CD14-positive monocyte (primary cell): Measurements from ENCODE around the gene SHROOM2. TPM values are rescaled to one million over a fixed set of nuclear protein-coding genes. Genes with fewer than 3 reads are reported as not detected.

Source experiments
- DNase-seq, 3 donors: peaks; one replicate each; pipeline ENCODE4 v3.0.0-alpha.2; 2011 to 2022
- H2AFZ ChIP-seq: 2 replicates; pipeline ENCODE4 v1.6.0; 2012; ENCODE audit warnings: mild to moderate bottlenecking, low read depth, low read length, inconsistent platforms; ENCODE audit not compliant: insufficient read depth, poor library complexity, severe bottlenecking
- H3K27ac ChIP-seq, 2 donors: 1 replicate in 1 of 2; 2 replicates in 1 of 2; pipeline ENCODE4 v1.5.1; 2012 to 2013; ENCODE audit warnings: low read length in 2 of 2, control low read depth in 1 of 2, inconsistent platforms in 1 of 2, low read depth in 1 of 2, mild to moderate bottlenecking in 1 of 2
- H3K27me3 ChIP-seq, 2 donors: one replicate each; pipeline versions ENCODE4 v1.6.0 to v1.6.1; 2011 to 2013; ENCODE audit warnings: low read length in 2 of 2; ENCODE audit not compliant: control insufficient read depth in 2 of 2, insufficient read depth in 2 of 2
- H3K36me3 ChIP-seq, 2 donors: replicated peaks in 1 of 2; 1 replicate in 1 of 2; 2 replicates in 1 of 2; pipeline versions ENCODE4 v1.5.1 to v1.6.1; 2012 to 2013; ENCODE audit warnings: low read length in 2 of 2, control low read depth in 1 of 2, inconsistent platforms in 1 of 2, mild to moderate bottlenecking in 1 of 2; ENCODE audit not compliant: insufficient read depth in 2 of 2, control insufficient read depth in 1 of 2
- H3K4me1 ChIP-seq, 2 donors: 1 replicate in 1 of 2; 2 replicates in 1 of 2; pipeline versions ENCODE4 v1.5.1 to v1.6.1; 2012 to 2013; ENCODE audit warnings: low read length in 2 of 2, control low read depth in 1 of 2, inconsistent platforms in 1 of 2, mild to moderate bottlenecking in 1 of 2, moderate library complexity in 1 of 2; ENCODE audit not compliant: insufficient read depth in 2 of 2, control insufficient read depth in 1 of 2
- H3K4me2 ChIP-seq: replicated peaks from 2 replicates; pipeline ENCODE3; 2012; ENCODE audit warnings: low read length, moderate library complexity, mild to moderate bottlenecking; ENCODE audit not compliant: poor library complexity, severe bottlenecking; ENCODE audit errors: extremely low read depth
- H3K4me3 ChIP-seq, 3 experiments: fragments of 200-600 bp in 1 of 3; sonication (generic) in 1 of 3; replicated peaks in 1 of 3; 1 replicate in 2 of 3; 2 replicates in 1 of 3; pipeline ENCODE4 v1.5.1; 2011 to 2013; ENCODE audit warnings: low read length in 3 of 3, mild to moderate bottlenecking in 3 of 3, control low read depth in 2 of 3, low read depth in 2 of 3, inconsistent platforms in 1 of 3, moderate library complexity in 1 of 3
- H3K79me2 ChIP-seq: 2 replicates; pipeline ENCODE4 v1.6.0; 2012; ENCODE audit warnings: mild to moderate bottlenecking, control low read depth, inconsistent platforms, low read length, moderate library complexity; ENCODE audit not compliant: insufficient read depth
- H3K9ac ChIP-seq: 2 replicates; pipeline ENCODE4 v1.6.0; 2017; ENCODE audit warnings: low read length, mild to moderate bottlenecking; ENCODE audit not compliant: insufficient read depth, poor library complexity, severe bottlenecking
- H3K9me3 ChIP-seq, 2 donors: replicated peaks in 1 of 2; 1 replicate in 1 of 2; 2 replicates in 1 of 2; pipeline versions ENCODE4 v1.5.1 to v1.6.1; 2012 to 2013; ENCODE audit warnings: low read length in 2 of 2, control low read depth in 1 of 2; ENCODE audit not compliant: control insufficient read depth in 1 of 2, insufficient read depth in 1 of 2
- H4K20me1 ChIP-seq: 2 replicates; pipeline ENCODE4 v1.6.0; 2012; ENCODE audit warnings: mild to moderate bottlenecking, low read length, control low read depth, moderate library complexity; ENCODE audit not compliant: insufficient read depth
- H3K27ac Mint-ChIP-seq, 7 donors: one replicate each; pipeline ENCODE4 v1.8.0; 2020; ENCODE audit warnings: mild to moderate bottlenecking in 7 of 7, mixed read lengths in 7 of 7, moderate library complexity in 6 of 7, inconsistent platforms in 2 of 7
- H3K27me3 Mint-ChIP-seq, 3 donors: one replicate each; pipeline ENCODE4 v1.8.0; 2021 to 2022; ENCODE audit warnings: low read depth in 3 of 3, mild to moderate bottlenecking in 3 of 3, mixed read lengths in 3 of 3, moderate library complexity in 3 of 3, inconsistent platforms in 1 of 3
- H3K36me3 Mint-ChIP-seq, 2 donors: one replicate each; pipeline ENCODE4 v1.8.0; 2020; ENCODE audit warnings: mixed read lengths in 2 of 2, inconsistent platforms in 1 of 2, mild to moderate bottlenecking in 1 of 2
- H3K4me1 Mint-ChIP-seq: one replicate; pipeline ENCODE4 v1.8.0; 2020; ENCODE audit warnings: mild to moderate bottlenecking, mixed read lengths
- H3K4me3 Mint-ChIP-seq, 2 donors: one replicate each; pipeline ENCODE4 v1.8.0; 2020; ENCODE audit warnings: mild to moderate bottlenecking in 2 of 2, mixed read lengths in 2 of 2, moderate library complexity in 1 of 2
- H3K9me3 Mint-ChIP-seq, 7 donors: one replicate each; pipeline ENCODE4 v1.8.0; 2020 to 2022; ENCODE audit warnings: mixed read lengths in 7 of 7, mild to moderate bottlenecking in 6 of 7, moderate library complexity in 6 of 7, inconsistent platforms in 2 of 7
- WGBS: methylation state at CpG from one replicate; pipeline ENCODE4 v1.1.5; 2013; ENCODE audit warnings: missing lambda C conversion rate; ENCODE audit not compliant: insufficient coverage; 5-methylcytosine and 5-hydroxymethylcytosine counted together
- intact Hi-C, 2 donors: fragments of 100-400 bp; cut with micrococcal nuclease; formaldehyde crosslinking; loops; one replicate each; pipeline versions ENCODE4 v1.15.0 to v1.15.1; 2023
- polyA plus RNA-seq, 3 donors: library from polyadenylated mRNA; depleted of rRNA in 1 of 3; unstranded in 2 of 3; stranded (reverse) in 1 of 3; fragments of 300-500 nt in 2 of 3; fragments of >200 nt in 1 of 3; fragmentation: Illumina TruSeq in 2 of 3; gene quantifications; 1 replicate in 2 of 3; 2 replicates in 1 of 3; pipeline ENCODE4 v1.2.3, GENCODE V29; 2012 to 2021
- TF ChIP-seq, protein P1 (sequence below): fragments of 200-600 bp; IDR thresholded peaks from one replicate; pipeline ENCODE4 v1.8.0; 2022; ENCODE audit warnings: antibody characterized with exemption, mild to moderate bottlenecking

SHROOM2 gene
- polyA plus RNA-seq, 3 donors = not detected

GRCh38 chrX:9938516-9938915 lies 152.3 kb downstream of the SHROOM2 start:
- no peak overlapping the region for H2AFZ ChIP-seq
- Mint-ChIP-seq H3K4me3 (no peak overlapping the region), H3K27ac (no peak overlapping the region), H3K9me3 (peaks cover 0 to 7% (median 0%) of the 10 kb centered on the region in 7 donors), H3K36me3 (no peaks in the 10 kb centered on the region), H3K27me3 (peaks cover 5 to 19% (median 15%) of the 10 kb centered on the region in 3 donors), H3K4me1 (peaks cover 9% of the 10 kb centered on the region)
- intact Hi-C loops = no loop called here
- H3K4me2 ChIP-seq = no peak overlapping the region
- peaks cover 3 to 8% of the 10 kb centered on the region in 2 donors for H3K4me1 ChIP-seq
- no peaks in the 10 kb centered on the region for H3K79me2 ChIP-seq
- no peaks in the 10 kb centered on the region for H3K9me3 ChIP-seq
- no peak overlapping the region for H3K4me3 ChIP-seq
- TF ChIP-seq, protein P1, sequence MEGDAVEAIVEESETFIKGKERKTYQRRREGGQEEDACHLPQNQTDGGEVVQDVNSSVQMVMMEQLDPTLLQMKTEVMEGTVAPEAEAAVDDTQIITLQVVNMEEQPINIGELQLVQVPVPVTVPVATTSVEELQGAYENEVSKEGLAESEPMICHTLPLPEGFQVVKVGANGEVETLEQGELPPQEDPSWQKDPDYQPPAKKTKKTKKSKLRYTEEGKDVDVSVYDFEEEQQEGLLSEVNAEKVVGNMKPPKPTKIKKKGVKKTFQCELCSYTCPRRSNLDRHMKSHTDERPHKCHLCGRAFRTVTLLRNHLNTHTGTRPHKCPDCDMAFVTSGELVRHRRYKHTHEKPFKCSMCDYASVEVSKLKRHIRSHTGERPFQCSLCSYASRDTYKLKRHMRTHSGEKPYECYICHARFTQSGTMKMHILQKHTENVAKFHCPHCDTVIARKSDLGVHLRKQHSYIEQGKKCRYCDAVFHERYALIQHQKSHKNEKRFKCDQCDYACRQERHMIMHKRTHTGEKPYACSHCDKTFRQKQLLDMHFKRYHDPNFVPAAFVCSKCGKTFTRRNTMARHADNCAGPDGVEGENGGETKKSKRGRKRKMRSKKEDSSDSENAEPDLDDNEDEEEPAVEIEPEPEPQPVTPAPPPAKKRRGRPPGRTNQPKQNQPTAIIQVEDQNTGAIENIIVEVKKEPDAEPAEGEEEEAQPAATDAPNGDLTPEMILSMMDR = no peak
- WGBS = no CpG with 5 or more reads among the region's 7 CpGs
- H4K20me1 ChIP-seq = no peaks in the 10 kb centered on the region
- H3K36me3 ChIP-seq = no peaks in the 10 kb centered on the region
- no peak overlapping the region for H3K9ac ChIP-seq
- no peak for DNase-seq
- H3K27me3 ChIP-seq = no peaks in the 10 kb centered on the region
- H3K27ac ChIP-seq = no peak overlapping the region

DNA sequence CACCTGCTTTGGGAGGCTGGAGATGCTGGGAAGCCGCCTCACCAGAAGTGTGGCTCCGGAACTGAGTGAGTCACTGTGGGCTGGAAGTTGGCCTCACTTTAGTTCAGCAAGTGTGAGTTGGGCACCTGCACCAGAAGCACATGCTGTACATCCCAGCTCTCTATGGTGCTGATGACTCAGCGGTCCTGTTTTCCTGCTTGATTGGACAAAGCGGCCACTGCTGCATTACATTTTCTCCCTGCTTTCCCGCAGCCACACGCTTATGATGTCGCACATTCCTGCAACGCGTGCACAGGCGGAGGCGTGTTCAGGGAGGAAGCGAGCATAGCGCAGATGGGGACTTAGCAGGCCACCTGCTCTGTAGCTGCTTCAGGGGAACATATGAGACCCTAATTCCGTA lies 154.2 kb downstream of the SHROOM2 start:
- Mint-ChIP-seq H3K9me3 (peaks cover 0 to 11% (median 0%) of the 10 kb centered on the region in 7 donors), H3K27me3 (peaks cover 4 to 19% (median 15%) of the 10 kb centered on the region in 3 donors), H3K36me3 (no peaks in the 10 kb centered on the region), H3K4me3 (peak overlapping the region in 1 of 2 donors; percentile 24), H3K27ac (no peak overlapping the region), H3K4me1 (peaks cover 9% of the 10 kb centered on the region)
- no peaks in the 10 kb centered on the region for H3K36me3 ChIP-seq
- DNase-seq = peak in 2 of 3 donors; percentile 6 to 50
- H3K27ac ChIP-seq = no peak overlapping the region
- H3K27me3 ChIP-seq = no peaks in the 10 kb centered on the region
- no peaks in the 10 kb centered on the region for H4K20me1 ChIP-seq
- 11% methylated on average over 12 of the region's 14 CpGs for WGBS
- H3K4me3 ChIP-seq = no peak overlapping the region
- intact Hi-C loops = no loop called here
- no peaks in the 10 kb centered on the region for H3K79me2 ChIP-seq
- TF ChIP-seq, protein P1 = no peak
- H2AFZ ChIP-seq = no peak overlapping the region
- peaks cover 3 to 8% of the 10 kb centered on the region in 2 donors for H3K4me1 ChIP-seq
- H3K9me3 ChIP-seq = no peaks in the 10 kb centered on the region
- no peak overlapping the region for H3K9ac ChIP-seq
- H3K4me2 ChIP-seq = no peak overlapping the region
